Sigmoid colon (tissue), 7 donors: ENCODE results near the gene MYLK4. TPM values are rescaled to one million over a fixed set of nuclear protein-coding genes. Genes with fewer than 3 reads are reported as not detected.

ENCODE experiments used
- DNase-seq: peaks from one replicate; pipeline ENCODE4 v3.0.0-alpha.2; 2019
- H3K27ac ChIP-seq, 4 donors: fragments of 200-600 bp; sonication (generic); one replicate each; pipeline ENCODE4 v1.5.1; 2016 to 2019; ENCODE audit warnings: mild to moderate bottlenecking in 1 of 4
- H3K27me3 ChIP-seq, 3 donors: fragments of 200-600 bp; sonication (generic); one replicate each; pipeline ENCODE4 v1.5.1; 2019; ENCODE audit warnings: mild to moderate bottlenecking in 1 of 3
- H3K36me3 ChIP-seq, 4 donors: fragments of 200-600 bp; sonication (generic); one replicate each; pipeline ENCODE4 v1.5.1; 2016 to 2019
- H3K4me1 ChIP-seq, 4 donors: fragments of 200-600 bp; sonication (generic); one replicate each; pipeline ENCODE4 v1.5.1; 2017 to 2019
- H3K4me3 ChIP-seq, 4 donors: fragments of 200-600 bp; sonication (generic); one replicate each; pipeline ENCODE4 v1.5.1; 2017 to 2019; ENCODE audit warnings: mild to moderate bottlenecking in 2 of 4, moderate library complexity in 1 of 4
- H3K9me3 ChIP-seq, 4 donors: fragments of 200-600 bp in 3 of 4; sonication (generic) in 3 of 4; one replicate each; pipeline versions ENCODE4 v1.5.1 to v1.6.1; 2013 to 2019
- EP300 ChIP-seq, 4 donors: sonication (generic); formaldehyde crosslinking; IDR thresholded peaks; one replicate each; pipeline ENCODE4 v1.6.1; 2017; ENCODE audit warnings: antibody characterized with exemption in 4 of 4
- POLR2A ChIP-seq, 2 donors: fragments of 450-650 bp; IDR thresholded peaks; one replicate each; pipeline ENCODE4 v1.6.1; 2016; ENCODE audit warnings: antibody characterized with exemption in 2 of 2, mild to moderate bottlenecking in 2 of 2, moderate library complexity in 2 of 2
- POLR2AphosphoS5 ChIP-seq, 4 donors: sonication (generic); formaldehyde crosslinking; IDR thresholded peaks; one replicate each; pipeline ENCODE4 v1.6.1; 2017; ENCODE audit warnings: antibody characterized with exemption in 4 of 4
- WGBS, 2 donors: extraction: QIAGEN DNeasy Blood & Tissue Kit; methylation state at CpG; one replicate each; pipeline ENCODE4 v1.1.7; 2013; 5-methylcytosine and 5-hydroxymethylcytosine counted together
- intact Hi-C: fragments of 100-400 bp; cut with DNase I; formaldehyde crosslinking; loops from one replicate; pipeline ENCODE4 v1.15.1; 2023
- polyA plus RNA-seq, 3 donors: library from polyadenylated mRNA; stranded (reverse); fragments of 200-250 nt; gene quantifications; one replicate each; pipeline ENCODE4 v1.2.3, GENCODE V29; 2013
- total RNA-seq, 4 donors: library from RNA; depleted of rRNA; stranded (reverse); fragments of >200 nt; gene quantifications; one replicate each; pipeline ENCODE4 v1.1.0, GENCODE V29; 2016
- TF ChIP-seq, protein P1 (sequence below), 4 experiments: fragments of 450-650 bp in 3 of 4; fragments of 200-600 bp in 1 of 4; IDR thresholded peaks; one replicate each; pipeline ENCODE4 v1.5.1; 2016 to 2019; ENCODE audit warnings: antibody characterized with exemption in 4 of 4, mild to moderate bottlenecking in 3 of 4, moderate library complexity in 2 of 4
- donor health status: healthy with polysubstance abuse.
- donor health status: Bipolar disorder and iron deficiency.
- donor health status: healthy.

Gene MYLK4
- total and polyA plus RNA-seq, 7 donors, result under 0.01 to 1.1 (median 0.32) TPM; not detected in 1

- WGBS, 2 donors, result 94% methylated on average over 3 of the region's 3 CpGs
- intact Hi-C loops, result no loop called here
Observed at GRCh38 chr6:2651961-2652360, 98.8 kb downstream of the MYLK4 start.

GRCh38 chr6:2651536-2651935 lies 99.2 kb downstream of the MYLK4 start:
- TF ChIP-seq, protein P1, sequence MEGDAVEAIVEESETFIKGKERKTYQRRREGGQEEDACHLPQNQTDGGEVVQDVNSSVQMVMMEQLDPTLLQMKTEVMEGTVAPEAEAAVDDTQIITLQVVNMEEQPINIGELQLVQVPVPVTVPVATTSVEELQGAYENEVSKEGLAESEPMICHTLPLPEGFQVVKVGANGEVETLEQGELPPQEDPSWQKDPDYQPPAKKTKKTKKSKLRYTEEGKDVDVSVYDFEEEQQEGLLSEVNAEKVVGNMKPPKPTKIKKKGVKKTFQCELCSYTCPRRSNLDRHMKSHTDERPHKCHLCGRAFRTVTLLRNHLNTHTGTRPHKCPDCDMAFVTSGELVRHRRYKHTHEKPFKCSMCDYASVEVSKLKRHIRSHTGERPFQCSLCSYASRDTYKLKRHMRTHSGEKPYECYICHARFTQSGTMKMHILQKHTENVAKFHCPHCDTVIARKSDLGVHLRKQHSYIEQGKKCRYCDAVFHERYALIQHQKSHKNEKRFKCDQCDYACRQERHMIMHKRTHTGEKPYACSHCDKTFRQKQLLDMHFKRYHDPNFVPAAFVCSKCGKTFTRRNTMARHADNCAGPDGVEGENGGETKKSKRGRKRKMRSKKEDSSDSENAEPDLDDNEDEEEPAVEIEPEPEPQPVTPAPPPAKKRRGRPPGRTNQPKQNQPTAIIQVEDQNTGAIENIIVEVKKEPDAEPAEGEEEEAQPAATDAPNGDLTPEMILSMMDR (IDR thresholded peaks at IDR 0.05), result no peak
- TF ChIP-seq POLR2AphosphoS5 (IDR thresholded peaks at IDR 0.05) (no peak), EP300 (IDR thresholded peaks at IDR 0.05) (no peak), POLR2A (IDR thresholded peaks at IDR 0.05) (no peak)
- H3K4me1 ChIP-seq, result no peaks in the 10 kb centered on the region
- no peak overlapping the region for H3K4me3 ChIP-seq
- H3K27me3 ChIP-seq, result no peaks in the 10 kb centered on the region
- peaks cover 0 to 3% (median 0%) of the 10 kb centered on the region in 4 donors for H3K9me3 ChIP-seq
- intact Hi-C loops, result no loop called here
- 87 to 92% methylated on average over 1 of the region's 1 CpG for WGBS, 2 donors
- no peaks in the 10 kb centered on the region for H3K36me3 ChIP-seq
- H3K27ac ChIP-seq, result no peak overlapping the region
- DNase-seq, result no peak

More at GRCh38 chr6:2651961-2652360, 98.8 kb downstream of the MYLK4 start:
- H3K9me3 ChIP-seq, result peaks cover 0 to 3% (median 0%) of the 10 kb centered on the region in 4 donors
- DNase-seq, result no peak
- H3K4me1 ChIP-seq, result no peaks in the 10 kb centered on the region
- TF ChIP-seq, protein P1 (IDR thresholded peaks at IDR 0.05), result no peak
- TF ChIP-seq POLR2AphosphoS5 (IDR thresholded peaks at IDR 0.05) (no peak), EP300 (IDR thresholded peaks at IDR 0.05) (no peak), POLR2A (IDR thresholded peaks at IDR 0.05) (no peak)
- H3K36me3 ChIP-seq, result no peaks in the 10 kb centered on the region
- H3K27ac ChIP-seq, result no peak overlapping the region
- no peak overlapping the region for H3K4me3 ChIP-seq
- H3K27me3 ChIP-seq, result no peaks in the 10 kb centered on the region

GRCh38 chr6:2646346-2646745 lies 104.4 kb downstream of the MYLK4 start:
- H3K36me3 ChIP-seq, result no peaks in the 10 kb centered on the region
- no peaks in the 10 kb centered on the region for H3K9me3 ChIP-seq
- H3K27ac ChIP-seq, result no peak overlapping the region
- H3K27me3 ChIP-seq, result peaks cover 0 to 4% (median 0%) of the 10 kb centered on the region in 3 donors
- no peak overlapping the region for H3K4me3 ChIP-seq
- TF ChIP-seq POLR2A (IDR thresholded peaks at IDR 0.05) (no peak), POLR2AphosphoS5 (IDR thresholded peaks at IDR 0.05) (no peak), EP300 (IDR thresholded peaks at IDR 0.05) (no peak)
- TF ChIP-seq, protein P1 (IDR thresholded peaks at IDR 0.05), result no peak
- intact Hi-C loops, result no loop called here
- H3K4me1 ChIP-seq, result no peaks in the 10 kb centered on the region
- DNase-seq, result no peak
- 84 to 89% methylated on average over 3 of the region's 3 CpGs for WGBS, 2 donors

DNA sequence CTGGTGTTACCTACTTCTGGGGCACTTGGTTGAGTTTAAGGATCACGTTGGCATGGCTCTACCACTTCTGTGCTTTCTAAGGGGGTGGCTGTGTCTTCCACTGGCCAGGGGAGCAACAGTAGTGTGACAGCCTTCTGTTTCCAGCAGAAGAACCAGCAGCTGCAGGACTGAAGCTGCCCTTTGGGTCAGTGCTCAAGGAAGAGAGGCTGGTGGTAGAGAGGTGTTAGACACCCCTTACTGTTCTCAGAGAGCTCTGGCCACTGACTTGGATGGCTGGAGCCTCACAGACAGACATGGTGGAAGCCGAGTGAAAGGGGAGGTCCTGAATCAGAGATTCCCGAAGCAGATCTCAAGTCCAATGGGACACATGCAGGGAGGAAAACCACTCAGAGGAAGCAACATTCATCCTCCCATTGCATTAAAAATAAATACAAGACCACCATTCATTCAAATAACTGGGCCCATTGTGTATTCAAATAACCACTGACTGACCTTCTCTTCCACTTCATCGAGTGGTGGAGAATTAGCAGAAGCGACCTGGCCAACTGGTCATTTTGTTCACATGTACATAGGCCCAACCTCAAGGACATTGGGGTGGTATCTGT lies 106.7 kb downstream of the MYLK4 start:
- Histone ChIP-seq H3K9me3 (no peaks in the 10 kb centered on the region), H3K4me1 (peaks cover 0 to 13% (median 0%) of the 10 kb centered on the region in 4 donors), H3K27me3 (peaks cover 0 to 4% (median 0%) of the 10 kb centered on the region in 3 donors), H3K27ac (no peak overlapping the region), H3K36me3 (no peaks in the 10 kb centered on the region), H3K4me3 (no peak overlapping the region)
- DNase-seq, result no peak
- TF ChIP-seq, protein P1 (IDR thresholded peaks at IDR 0.05), result no peak
- intact Hi-C loops, result no loop called here
- 88 to 92% methylated on average over 5 of the region's 5 CpGs for WGBS, 2 donors

DNA sequence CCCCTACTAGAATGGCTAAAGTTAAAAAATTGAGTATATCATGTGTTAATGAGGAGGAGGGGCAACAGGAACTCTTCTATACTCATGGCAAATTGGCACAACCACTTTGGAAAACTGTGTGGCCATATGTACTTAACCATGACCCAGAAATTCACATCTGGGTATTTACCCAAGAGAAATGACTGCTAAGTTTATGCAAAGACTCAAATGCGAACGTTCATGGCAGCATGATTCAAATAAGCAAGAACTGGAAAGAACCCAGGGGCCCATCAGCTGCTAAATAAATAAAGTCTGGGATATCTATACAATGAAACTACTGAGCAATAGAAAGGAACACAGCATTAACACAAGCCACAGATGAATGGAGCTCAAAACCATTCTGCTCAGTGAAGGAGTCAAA lies 107.6 kb downstream of the MYLK4 start:
- no peak for DNase-seq
- Histone ChIP-seq H3K27me3 (peaks cover 0 to 4% (median 0%) of the 10 kb centered on the region in 3 donors), H3K9me3 (no peaks in the 10 kb centered on the region), H3K4me3 (no peak overlapping the region), H3K27ac (no peak overlapping the region), H3K36me3 (no peaks in the 10 kb centered on the region), H3K4me1 (peaks cover 0 to 13% (median 0%) of the 10 kb centered on the region in 4 donors)
- intact Hi-C loops, result no loop called here
- 72 to 77% methylated on average over 2 of the region's 2 CpGs for WGBS, 2 donors
- TF ChIP-seq POLR2AphosphoS5 (IDR thresholded peaks at IDR 0.05) (no peak), POLR2A (IDR thresholded peaks at IDR 0.05) (no peak), EP300 (IDR thresholded peaks at IDR 0.05) (no peak)
- TF ChIP-seq, protein P1 (IDR thresholded peaks at IDR 0.05), result no peak
